Transverse colon (tissue), 3 donors: ENCODE data around the gene ACSM3.

Experiments used
- POLR2A ChIP-seq: fragments of 450-650 bp; IDR thresholded peaks from one replicate; pipeline ENCODE4 v1.6.1; 2016; ENCODE audit warnings: antibody characterized with exemption, mild to moderate bottlenecking, moderate library complexity
- TF ChIP-seq, protein P1 (sequence below), 5 experiments: fragments of 200-600 bp in 3 of 5; fragments of 450-650 bp in 2 of 5; sonication (generic) in 3 of 5; IDR thresholded peaks; 1 replicate in 2 of 5; 2 replicates in 3 of 5; pipeline ENCODE4 v1.5.1; 2016 to 2017; ENCODE audit warnings: antibody characterized with exemption in 5 of 5, inconsistent platforms in 3 of 5, mild to moderate bottlenecking in 2 of 5, moderate library complexity in 1 of 5

DNA sequence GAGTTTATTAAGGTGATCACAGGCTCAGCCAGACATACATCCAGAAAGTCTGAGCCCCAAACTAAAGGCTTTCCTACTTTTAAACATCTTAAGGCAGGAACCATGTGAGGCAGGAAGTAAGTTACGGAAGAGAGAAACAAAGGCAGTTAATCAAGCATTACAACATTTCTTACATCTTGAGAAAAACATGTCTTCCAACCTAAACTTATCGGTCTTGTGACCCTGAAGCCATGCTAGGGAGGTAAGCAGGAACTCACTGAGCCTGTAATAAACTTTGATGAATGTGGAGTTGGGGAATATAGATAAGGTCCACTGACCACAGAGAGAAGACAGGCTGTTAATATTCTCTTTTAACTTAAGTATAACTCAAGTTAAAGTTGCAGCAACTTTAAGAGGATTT, 3.5 kb upstream of the ACSM3 start:
- TF ChIP-seq, protein P1, sequence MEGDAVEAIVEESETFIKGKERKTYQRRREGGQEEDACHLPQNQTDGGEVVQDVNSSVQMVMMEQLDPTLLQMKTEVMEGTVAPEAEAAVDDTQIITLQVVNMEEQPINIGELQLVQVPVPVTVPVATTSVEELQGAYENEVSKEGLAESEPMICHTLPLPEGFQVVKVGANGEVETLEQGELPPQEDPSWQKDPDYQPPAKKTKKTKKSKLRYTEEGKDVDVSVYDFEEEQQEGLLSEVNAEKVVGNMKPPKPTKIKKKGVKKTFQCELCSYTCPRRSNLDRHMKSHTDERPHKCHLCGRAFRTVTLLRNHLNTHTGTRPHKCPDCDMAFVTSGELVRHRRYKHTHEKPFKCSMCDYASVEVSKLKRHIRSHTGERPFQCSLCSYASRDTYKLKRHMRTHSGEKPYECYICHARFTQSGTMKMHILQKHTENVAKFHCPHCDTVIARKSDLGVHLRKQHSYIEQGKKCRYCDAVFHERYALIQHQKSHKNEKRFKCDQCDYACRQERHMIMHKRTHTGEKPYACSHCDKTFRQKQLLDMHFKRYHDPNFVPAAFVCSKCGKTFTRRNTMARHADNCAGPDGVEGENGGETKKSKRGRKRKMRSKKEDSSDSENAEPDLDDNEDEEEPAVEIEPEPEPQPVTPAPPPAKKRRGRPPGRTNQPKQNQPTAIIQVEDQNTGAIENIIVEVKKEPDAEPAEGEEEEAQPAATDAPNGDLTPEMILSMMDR (IDR thresholded peaks at IDR 0.05), result no peak
- TF ChIP-seq POLR2A, result no peak
